B cell (primary cell): Measurements from ENCODE around the gene COL28A1. TPM values are rescaled to one million over a fixed set of nuclear protein-coding genes. Genes with fewer than 3 reads are reported as not detected.

ENCODE experiments used
- ATAC-seq: fragments of 200-7000 bp; cut with Tn5 transposase; one replicate; pipeline ENCODE4 v1.10.0; 2021; ENCODE audit warnings: low read depth, mild to moderate bottlenecking, moderate number of reproducible peaks, moderate library complexity
- CTCF ChIA-PET: fragments of 350-600 bp; sonication (Branson Sonifier 250); formaldehyde crosslinking; loops from one replicate; lab custom pipeline; 2021; ENCODE audit warnings: antibody characterized with exemption, inconsistent platforms; lab: Charles Lee
- POLR2A ChIA-PET: fragments of 350-600 bp; sonication (Branson Sonifier 250); formaldehyde crosslinking; loops from one replicate; lab custom pipeline; 2021; ENCODE audit warnings: antibody characterized with exemption; lab: Charles Lee
- DNase-seq: peaks from one replicate; pipeline ENCODE4 v3.0.0; 2013
- H2AFZ ChIP-seq: 2 replicates; pipeline ENCODE4 v1.6.1; 2012; ENCODE audit warnings: mild to moderate bottlenecking, low read depth, low read length; ENCODE audit not compliant: insufficient read depth, poor library complexity, severe bottlenecking
- H3K27ac ChIP-seq, 2 donors: 1 replicate in 1 of 2; 2 replicates in 1 of 2; pipeline ENCODE4 v1.5.1; 2012 to 2013; ENCODE audit warnings: low read length in 2 of 2, mild to moderate bottlenecking in 2 of 2, moderate library complexity in 1 of 2
- H3K27me3 ChIP-seq, 4 experiments: fragments of 200-600 bp in 1 of 4; sonication (generic) in 1 of 4; replicated peaks in 1 of 4; 1 replicate in 2 of 4; 2 replicates in 2 of 4; pipeline versions ENCODE4 v1.6.1 to v1.7.0; 2013 to 2016; ENCODE audit warnings: low read length in 3 of 4, mild to moderate bottlenecking in 2 of 4, mixed read lengths in 1 of 4, moderate library complexity in 1 of 4; ENCODE audit not compliant: insufficient read depth in 4 of 4, control insufficient read depth in 3 of 4; ENCODE audit errors: control extremely low read depth in 1 of 4
- H3K36me3 ChIP-seq, 2 experiments: replicated peaks in 1 of 2; 1 replicate in 1 of 2; 2 replicates in 1 of 2; pipeline versions ENCODE4 v1.6.1 to v1.7.1; 2013; ENCODE audit warnings: low read length in 1 of 2; ENCODE audit not compliant: insufficient read depth in 2 of 2, control insufficient read depth in 1 of 2; ENCODE audit errors: control extremely low read depth in 1 of 2, extremely low read depth in 1 of 2
- H3K4me1 ChIP-seq, 2 donors: fragments of 200-600 bp in 1 of 2; sonication (generic) in 1 of 2; 1 replicate in 1 of 2; 2 replicates in 1 of 2; pipeline versions ENCODE4 v1.5.1 to v1.6.1; 2013 to 2017; ENCODE audit warnings: low read length in 2 of 2; ENCODE audit not compliant: control insufficient read depth in 2 of 2, insufficient read depth in 2 of 2
- H3K4me2 ChIP-seq: replicated peaks from 2 replicates; pipeline ENCODE3; 2012; ENCODE audit warnings: mild to moderate bottlenecking, low read depth, low read length; ENCODE audit not compliant: poor library complexity, severe bottlenecking
- H3K4me3 ChIP-seq, 5 experiments: fragments of 200-600 bp in 1 of 5; sonication (generic) in 1 of 5; 1 replicate in 3 of 5; 2 replicates in 2 of 5; pipeline versions ENCODE4 v1.5.1 to v1.7.0; 2011 to 2016; ENCODE audit warnings: low read length in 4 of 5, mild to moderate bottlenecking in 4 of 5, low read depth in 2 of 5, control low read depth in 1 of 5, moderate library complexity in 1 of 5; ENCODE audit not compliant: insufficient read depth in 1 of 5; ENCODE audit errors: control extremely low read depth in 1 of 5, extremely low read depth in 1 of 5
- H3K79me2 ChIP-seq: fragments of 200-600 bp; sonication (generic); one replicate; pipeline ENCODE4 v1.6.0; 2016; ENCODE audit warnings: low read length; ENCODE audit not compliant: control insufficient read depth, insufficient read depth
- H3K9ac ChIP-seq: fragments of 200-600 bp; sonication (generic); 2 replicates; pipeline ENCODE4 v1.6.1; 2017; ENCODE audit warnings: mild to moderate bottlenecking, low read length, moderate library complexity
- H3K9me3 ChIP-seq, 3 donors: one replicate each; pipeline versions ENCODE4 v1.6.1 to v1.7.1; 2013; ENCODE audit warnings: low read length in 2 of 3; ENCODE audit not compliant: control insufficient read depth in 2 of 3, insufficient read depth in 1 of 3; ENCODE audit errors: control extremely low read depth in 1 of 3
- H4K20me1 ChIP-seq: 2 replicates; pipeline ENCODE4 v1.6.0; 2012; ENCODE audit warnings: mild to moderate bottlenecking, low read length; ENCODE audit not compliant: insufficient read depth, control insufficient read depth, poor library complexity, severe bottlenecking
- H3K27ac Mint-ChIP-seq: one replicate; pipeline ENCODE4 v1.8.0; 2021; ENCODE audit warnings: mixed read lengths
- H3K27me3 Mint-ChIP-seq: one replicate; pipeline ENCODE4 v1.8.0; 2021; ENCODE audit warnings: mixed read lengths
- H3K4me1 Mint-ChIP-seq: one replicate; pipeline ENCODE4 v1.8.0; 2021; ENCODE audit warnings: mixed read lengths
- H3K4me3 Mint-ChIP-seq: one replicate; pipeline ENCODE4 v1.8.0; 2021; ENCODE audit warnings: mixed read lengths
- H3K9me3 Mint-ChIP-seq: one replicate; pipeline ENCODE4 v1.8.0; 2022; ENCODE audit warnings: mixed read lengths; ENCODE audit not compliant: insufficient read depth
- EZH2 ChIP-seq: IDR thresholded peaks from 2 replicates; pipeline ENCODE4 v1.6.1; 2012; ENCODE audit warnings: borderline replicate concordance, low read depth, mild to moderate bottlenecking, moderate library complexity, low read length; ENCODE audit not compliant: insufficient read depth, poor library complexity, severe bottlenecking
- WGBS: methylation state at CpG from one replicate; pipeline ENCODE4 v1.1.5; 2013; ENCODE audit warnings: missing lambda C conversion rate; ENCODE audit not compliant: insufficient coverage; 5-methylcytosine and 5-hydroxymethylcytosine counted together
- intact Hi-C: fragments of 100-400 bp; cut with micrococcal nuclease; formaldehyde crosslinking; loops from one replicate; pipeline ENCODE4 v1.10.0; 2022
- polyA plus RNA-seq: library from polyadenylated mRNA; depleted of rRNA; stranded (reverse); fragments of >200 nt; gene quantifications from 2 replicates; pipeline ENCODE4 v1.2.3, GENCODE V29; 2012
- total RNA-seq, 2 donors: library from RNA; stranded (reverse); fragments of 120-200 nt in 1 of 2; gene quantifications; 1 replicate in 1 of 2; 2 replicates in 1 of 2; pipeline versions ENCODE4 v1.2.3 to v1.2.4, GENCODE V29; 2013 to 2022
- TF ChIP-seq, protein P1 (sequence below): fragments of 200-600 bp; IDR thresholded peaks from one replicate; pipeline ENCODE4 v1.8.0; 2022; ENCODE audit warnings: antibody characterized with exemption, mild to moderate bottlenecking

COL28A1 gene
- total and polyA plus RNA-seq, 2 donors (not counting 1 experiment from before 2014, with no cell fraction given) = 0.18 to 0.67 TPM

DNA sequence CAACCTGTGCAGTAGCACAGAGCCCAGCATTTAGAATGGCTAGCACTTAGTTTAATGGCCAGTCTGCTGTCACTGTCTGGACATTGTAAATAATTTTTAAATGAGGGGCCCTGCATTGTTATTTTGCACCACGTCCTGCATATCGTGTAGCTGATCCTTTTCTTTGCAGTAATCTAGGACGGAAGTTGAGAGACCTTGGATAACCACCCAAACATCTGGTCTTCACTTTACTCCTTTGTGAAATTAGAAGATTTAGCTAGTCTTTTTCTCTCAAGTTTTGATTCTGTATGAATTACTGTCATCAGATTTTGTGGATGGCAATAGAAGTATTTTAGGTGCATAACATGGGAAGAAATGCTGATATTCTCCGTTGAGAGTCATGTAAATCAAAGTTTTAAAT is 32.9 kb upstream of the COL28A1 start:
- ChIA-PET CTCF (interaction anchor here (1.1 kb wide), 2 partner anchors 385 to 411 kb away, joined by 3 read pairs; no protein-coding TSS in a partner anchor), POLR2A (no interaction called here)
- H3K4me3 ChIP-seq = peak overlapping the region in 4 of 5 experiments; percentile 65 to 94 (median 86)
- H3K4me1 Mint-ChIP-seq = peaks cover 43% of the 10 kb centered on the region
- peak overlapping the region; percentile 89 for H3K27ac Mint-ChIP-seq
- DNase-seq = no peak
- H3K27ac ChIP-seq = peak overlapping the region; percentile 93 to 99
- peak overlapping the region; percentile 83 for H3K4me3 Mint-ChIP-seq
- H3K27me3 Mint-ChIP-seq = no peaks in the 10 kb centered on the region
- H3K4me2 ChIP-seq = peak overlapping the region; percentile 72
- H3K9me3 Mint-ChIP-seq = no peaks in the 10 kb centered on the region
- ATAC-seq = no peak
- peak overlapping the region; percentile 90 for H3K9ac ChIP-seq
- no peaks in the 10 kb centered on the region for H4K20me1 ChIP-seq
- TF ChIP-seq EZH2 = no peak
- TF ChIP-seq, protein P1, sequence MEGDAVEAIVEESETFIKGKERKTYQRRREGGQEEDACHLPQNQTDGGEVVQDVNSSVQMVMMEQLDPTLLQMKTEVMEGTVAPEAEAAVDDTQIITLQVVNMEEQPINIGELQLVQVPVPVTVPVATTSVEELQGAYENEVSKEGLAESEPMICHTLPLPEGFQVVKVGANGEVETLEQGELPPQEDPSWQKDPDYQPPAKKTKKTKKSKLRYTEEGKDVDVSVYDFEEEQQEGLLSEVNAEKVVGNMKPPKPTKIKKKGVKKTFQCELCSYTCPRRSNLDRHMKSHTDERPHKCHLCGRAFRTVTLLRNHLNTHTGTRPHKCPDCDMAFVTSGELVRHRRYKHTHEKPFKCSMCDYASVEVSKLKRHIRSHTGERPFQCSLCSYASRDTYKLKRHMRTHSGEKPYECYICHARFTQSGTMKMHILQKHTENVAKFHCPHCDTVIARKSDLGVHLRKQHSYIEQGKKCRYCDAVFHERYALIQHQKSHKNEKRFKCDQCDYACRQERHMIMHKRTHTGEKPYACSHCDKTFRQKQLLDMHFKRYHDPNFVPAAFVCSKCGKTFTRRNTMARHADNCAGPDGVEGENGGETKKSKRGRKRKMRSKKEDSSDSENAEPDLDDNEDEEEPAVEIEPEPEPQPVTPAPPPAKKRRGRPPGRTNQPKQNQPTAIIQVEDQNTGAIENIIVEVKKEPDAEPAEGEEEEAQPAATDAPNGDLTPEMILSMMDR = no peak
- 60% methylated on average over 1 of the region's 4 CpGs for WGBS
- no peaks in the 10 kb centered on the region for H3K9me3 ChIP-seq
- H3K27me3 ChIP-seq = no peaks in the 10 kb centered on the region
- H2AFZ ChIP-seq = no peak overlapping the region
- H3K79me2 ChIP-seq = peaks cover 75% of the 10 kb centered on the region
- H3K4me1 ChIP-seq = peaks cover 44 to 47% of the 10 kb centered on the region in 2 donors
- peaks cover 9 to 14% of the 10 kb centered on the region in 2 experiments for H3K36me3 ChIP-seq
- intact Hi-C loops = loop anchor here (1.0 to 2.0 kb wide), 2 partner anchors 310 to 400 kb away; partner anchors contain the start of gene GLCCI1

DNA sequence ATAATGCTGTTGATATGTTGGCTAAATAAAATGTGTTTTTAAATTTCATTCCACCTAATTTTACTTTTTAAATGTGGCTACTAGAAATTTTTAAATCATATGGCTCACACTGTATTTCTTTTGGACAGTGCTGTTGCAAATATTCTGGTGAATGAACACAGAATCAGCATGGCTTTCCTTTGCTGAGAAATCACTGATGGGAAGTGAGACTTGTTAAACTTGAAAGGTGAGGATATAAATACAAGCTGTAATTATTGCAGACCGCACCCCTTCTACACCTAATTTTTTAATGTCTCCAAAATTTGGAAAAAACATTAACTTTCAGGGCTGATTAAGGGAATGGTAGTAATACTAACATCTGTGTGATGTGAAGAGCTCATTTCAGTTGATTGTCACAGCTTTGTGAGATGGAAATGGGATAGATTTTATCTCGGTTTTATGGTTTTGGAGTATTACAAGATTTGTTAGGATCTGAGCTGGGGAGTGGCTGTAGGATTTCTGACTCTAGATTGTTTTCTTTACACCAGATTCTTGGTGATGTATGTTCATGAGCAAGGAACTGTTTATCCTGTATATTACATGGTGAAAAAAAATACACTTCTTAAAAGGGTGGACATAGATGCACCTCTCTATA is 32.3 kb upstream of the COL28A1 start:
- peak overlapping the region; percentile 65 to 94 (median 81) for H3K4me3 ChIP-seq
- WGBS = no CpG with 5 or more reads among the region's 2 CpGs
- peak overlapping the region; percentile 89 for H3K27ac Mint-ChIP-seq
- H3K9me3 ChIP-seq = no peaks in the 10 kb centered on the region
- no peak for TF ChIP-seq EZH2
- TF ChIP-seq, protein P1 = no peak
- H3K4me1 Mint-ChIP-seq = peaks cover 41% of the 10 kb centered on the region
- no peak for ATAC-seq
- no peaks in the 10 kb centered on the region for H3K27me3 Mint-ChIP-seq
- peak overlapping the region; percentile 83 for H3K4me3 Mint-ChIP-seq
- no peaks in the 10 kb centered on the region for H3K27me3 ChIP-seq
- H3K4me2 ChIP-seq = peak overlapping the region; percentile 72
- H3K79me2 ChIP-seq = peaks cover 70% of the 10 kb centered on the region
- intact Hi-C loops = loop anchor here (1.0 to 2.0 kb wide), 4 partner anchors 72 to 409 kb away; partner anchors contain the start of genes GLCCI1 and UMAD1
- peaks cover 44 to 47% of the 10 kb centered on the region in 2 donors for H3K4me1 ChIP-seq
- no peak overlapping the region for H2AFZ ChIP-seq
- H4K20me1 ChIP-seq = no peaks in the 10 kb centered on the region
- H3K9me3 Mint-ChIP-seq = no peaks in the 10 kb centered on the region
- peak; percentile 36 for DNase-seq
- ChIA-PET CTCF (interaction anchor here (1.1 kb wide), 1 partner anchor 384 kb away, joined by 3 read pairs; no protein-coding TSS in a partner anchor), POLR2A (no interaction called here)
- H3K9ac ChIP-seq = peak overlapping the region; percentile 90
- peak overlapping the region; percentile 93 to 99 for H3K27ac ChIP-seq
- H3K36me3 ChIP-seq = peaks cover 6 to 8% of the 10 kb centered on the region in 2 experiments
